Dermis microvascular lymphatic vessel endothelial cell (primary cell): ENCODE results near the gene PTGS1. TPM values are rescaled to one million over a fixed set of nuclear protein-coding genes. Genes with fewer than 3 reads are reported as not detected.
A peak's percentile ranks its signal among the peaks of the same experiment; 100 is the strongest.

Experiments used
- DNase-seq, 2 donors: peaks; one replicate each; pipeline versions ENCODE4 v3.0.0 to v3.0.0-alpha.2; 2010; ENCODE audit warnings: low read depth in 2 of 2
- total RNA-seq: library from RNA; depleted of rRNA; stranded (reverse); fragments of >200 nt; gene quantifications from 2 replicates; pipeline ENCODE4 v1.2.1, GENCODE V29; 2014

PTGS1 gene
- total RNA-seq, 1 donor from 2014 or later = 1.0 TPM

- DNase-seq = peak in 1 of 2 donors; percentile 32
These were observed 4.1 kb downstream of the PTGS1 start for GRCh38 chr9:122374885-122375420.

- DNase-seq = no peak
These were observed 6.0 kb downstream of the PTGS1 start for GRCh38 chr9:122376796-122377195.

GRCh38 chr9:122377241-122378164 lies 6.7 kb downstream of the PTGS1 start:
- DNase-seq = no peak

- DNase-seq = no peak
These were observed 7.4 kb downstream of the PTGS1 start for GRCh38 chr9:122378236-122378635.

- DNase-seq = no peak
These were observed 8.5 kb downstream of the PTGS1 start for GRCh38 chr9:122379340-122379739.

GRCh38 chr9:122380293-122380692 lies 9.5 kb downstream of the PTGS1 start:
- no peak for DNase-seq

- DNase-seq = no peak
These were observed 10.6 kb downstream of the PTGS1 start for GRCh38 chr9:122381206-122381950.

- DNase-seq = no peak
These were observed 12.4 kb downstream of the PTGS1 start for GRCh38 chr9:122382901-122383850.

- DNase-seq = peak; percentile 25 to 66
These were observed 13.2 kb downstream of the PTGS1 start for GRCh38 chr9:122383992-122384461.

- DNase-seq = no peak
These were observed 15.6 kb downstream of the PTGS1 start for GRCh38 chr9:122386311-122386872.

GRCh38 chr9:122387536-122387935 lies 16.7 kb downstream of the PTGS1 start:
- peak in 1 of 2 donors; percentile 66 for DNase-seq

GRCh38 chr9:122389195-122389594 lies 18.4 kb downstream of the PTGS1 start:
- no peak for DNase-seq

- peak in 1 of 2 donors; percentile 38 for DNase-seq
These were observed 19.1 kb downstream of the PTGS1 start for GRCh38 chr9:122389799-122390481.

- no peak for DNase-seq
These were observed 21.5 kb downstream of the PTGS1 start for GRCh38 chr9:122392284-122392683.

GRCh38 chr9:122392714-122393113 lies 21.9 kb downstream of the PTGS1 start:
- DNase-seq = no peak

- DNase-seq = no peak
These were observed 22.6 kb downstream of the PTGS1 start for GRCh38 chr9:122393284-122393983.

- peak in 1 of 2 donors; percentile 47 for DNase-seq
These were observed 23.7 kb downstream of the PTGS1 start for GRCh38 chr9:122394265-122395125.

- DNase-seq = peak in 1 of 2 donors; percentile 35
These were observed 25.9 kb downstream of the PTGS1 start for GRCh38 chr9:122396614-122397148.
